ENCODE measurements around the gene NFKB1. TPM values are rescaled to one million over a fixed set of nuclear protein-coding genes. Genes with fewer than 3 reads are reported as not detected.

NFKB1 gene
- total and polyA plus RNA-seq, 9 of the 15 experiments (the other 6 are each of a cell fraction or from before 2014, with no cell fraction given), result 2.4 to 14.5 (median 10.3) TPM

- Histone ChIP-seq H3K36me3 (ENCODE audit: control insufficient read depth, insufficient read depth, low read length) (no peaks in the 10 kb centered on the region; the same call in 2 of the 3 replicates), H3K4me3 (no peak overlapping the region), H3K4me1 (replicated peaks in 1 of 2; ENCODE audit: control insufficient read depth in 2 of 2, insufficient read depth in 2 of 2, low read length in 2 of 2) (no peaks in the 10 kb centered on the region), H2AFZ (ENCODE audit: low read depth, low read length) (no peak overlapping the region), H3K27me3 (ENCODE audit: control insufficient read depth in 2 of 2, insufficient read depth in 2 of 2, low read length in 2 of 2) (no peaks in the 10 kb centered on the region), H3K27ac (ENCODE audit: extremely low read depth, low read depth, low read length) (no peak overlapping the region), H3K79me2 (ENCODE audit: control insufficient read depth, insufficient read depth, low read length) (no peaks in the 10 kb centered on the region), H3K9ac (ENCODE audit: insufficient read depth in 1 of 2, low read depth in 2 of 2, low read length in 2 of 2) (no peak overlapping the region), H3K4me2 (ENCODE audit: insufficient read depth, low read length) (no peak overlapping the region), H3K9me3 (replicated peaks; ENCODE audit: control insufficient read depth, insufficient read depth, low read depth, low read length) (no peaks in the 10 kb centered on the region), H4K20me1 (replicated peaks; ENCODE audit: control insufficient read depth, insufficient read depth, low read length) (no peaks in the 10 kb centered on the region), H3K9me1 (ENCODE audit: control insufficient read depth, insufficient read depth, low read length) (no peaks in the 10 kb centered on the region)
- TF ChIP-seq, protein P1, sequence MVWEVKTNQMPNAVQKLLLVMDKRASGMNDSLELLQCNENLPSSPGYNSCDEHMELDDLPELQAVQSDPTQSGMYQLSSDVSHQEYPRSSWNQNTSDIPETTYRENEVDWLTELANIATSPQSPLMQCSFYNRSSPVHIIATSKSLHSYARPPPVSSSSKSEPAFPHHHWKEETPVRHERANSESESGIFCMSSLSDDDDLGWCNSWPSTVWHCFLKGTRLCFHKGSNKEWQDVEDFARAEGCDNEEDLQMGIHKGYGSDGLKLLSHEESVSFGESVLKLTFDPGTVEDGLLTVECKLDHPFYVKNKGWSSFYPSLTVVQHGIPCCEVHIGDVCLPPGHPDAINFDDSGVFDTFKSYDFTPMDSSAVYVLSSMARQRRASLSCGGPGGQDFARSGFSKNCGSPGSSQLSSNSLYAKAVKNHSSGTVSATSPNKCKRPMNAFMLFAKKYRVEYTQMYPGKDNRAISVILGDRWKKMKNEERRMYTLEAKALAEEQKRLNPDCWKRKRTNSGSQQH (CRISPR knock-in tag; IDR thresholded peaks at IDR 0.05), result no peak
- no peak for TF ChIP-seq ZNF695 (CRISPR knock-in tag; IDR thresholded peaks at IDR 0.05)
- TF ChIP-seq, protein P2, sequence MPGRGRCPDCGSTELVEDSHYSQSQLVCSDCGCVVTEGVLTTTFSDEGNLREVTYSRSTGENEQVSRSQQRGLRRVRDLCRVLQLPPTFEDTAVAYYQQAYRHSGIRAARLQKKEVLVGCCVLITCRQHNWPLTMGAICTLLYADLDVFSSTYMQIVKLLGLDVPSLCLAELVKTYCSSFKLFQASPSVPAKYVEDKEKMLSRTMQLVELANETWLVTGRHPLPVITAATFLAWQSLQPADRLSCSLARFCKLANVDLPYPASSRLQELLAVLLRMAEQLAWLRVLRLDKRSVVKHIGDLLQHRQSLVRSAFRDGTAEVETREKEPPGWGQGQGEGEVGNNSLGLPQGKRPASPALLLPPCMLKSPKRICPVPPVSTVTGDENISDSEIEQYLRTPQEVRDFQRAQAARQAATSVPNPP (IDR thresholded peaks at IDR 0.05; ENCODE audit: borderline replicate concordance, insufficient read depth, insufficient read length), result no peak
- in situ Hi-C loops (cut with MboI), result no loop called here
- FAIRE-seq (no peak), DNase-seq (ENCODE audit: extremely low read depth in 1 of 4, low spot score in 3 of 4) (no peak), ATAC-seq (no peak)
- intact Hi-C loops (cut with micrococcal nuclease), result no loop called here
- ChIA-PET POLR2A (no interaction called here), CTCF (ENCODE audit: low intra/inter-chr PET ratio) (no interaction called here)
- BruUV-seq (replicated peaks), result no TSS peak
- WGBS (ENCODE audit: insufficient coverage, low coverage, missing lambda C conversion rate), result 0% methylated on average over 1 of the region's 1 CpG
Measured at GRCh38 chr4:102638621-102639020, 137.5 kb downstream of the NFKB1 start.

Data from K562 (cell line).